NCI-H187 (cell line): ENCODE results near the gene TAF8.
"Not testable (repeated sequence)": the region's sequence is repeated elsewhere in the genome, so short reads cannot be mapped to it uniquely, and the experiment has no call there.

ENCODE experiments used
- DNase-seq, 2 experiments: peaks; one replicate each; lab custom pipeline; 2025; lab: John Stamatoyannopoulos, UW

The TAF8 gene, protein sequence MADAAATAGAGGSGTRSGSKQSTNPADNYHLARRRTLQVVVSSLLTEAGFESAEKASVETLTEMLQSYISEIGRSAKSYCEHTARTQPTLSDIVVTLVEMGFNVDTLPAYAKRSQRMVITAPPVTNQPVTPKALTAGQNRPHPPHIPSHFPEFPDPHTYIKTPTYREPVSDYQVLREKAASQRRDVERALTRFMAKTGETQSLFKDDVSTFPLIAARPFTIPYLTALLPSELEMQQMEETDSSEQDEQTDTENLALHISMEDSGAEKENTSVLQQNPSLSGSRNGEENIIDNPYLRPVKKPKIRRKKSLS

DNA sequence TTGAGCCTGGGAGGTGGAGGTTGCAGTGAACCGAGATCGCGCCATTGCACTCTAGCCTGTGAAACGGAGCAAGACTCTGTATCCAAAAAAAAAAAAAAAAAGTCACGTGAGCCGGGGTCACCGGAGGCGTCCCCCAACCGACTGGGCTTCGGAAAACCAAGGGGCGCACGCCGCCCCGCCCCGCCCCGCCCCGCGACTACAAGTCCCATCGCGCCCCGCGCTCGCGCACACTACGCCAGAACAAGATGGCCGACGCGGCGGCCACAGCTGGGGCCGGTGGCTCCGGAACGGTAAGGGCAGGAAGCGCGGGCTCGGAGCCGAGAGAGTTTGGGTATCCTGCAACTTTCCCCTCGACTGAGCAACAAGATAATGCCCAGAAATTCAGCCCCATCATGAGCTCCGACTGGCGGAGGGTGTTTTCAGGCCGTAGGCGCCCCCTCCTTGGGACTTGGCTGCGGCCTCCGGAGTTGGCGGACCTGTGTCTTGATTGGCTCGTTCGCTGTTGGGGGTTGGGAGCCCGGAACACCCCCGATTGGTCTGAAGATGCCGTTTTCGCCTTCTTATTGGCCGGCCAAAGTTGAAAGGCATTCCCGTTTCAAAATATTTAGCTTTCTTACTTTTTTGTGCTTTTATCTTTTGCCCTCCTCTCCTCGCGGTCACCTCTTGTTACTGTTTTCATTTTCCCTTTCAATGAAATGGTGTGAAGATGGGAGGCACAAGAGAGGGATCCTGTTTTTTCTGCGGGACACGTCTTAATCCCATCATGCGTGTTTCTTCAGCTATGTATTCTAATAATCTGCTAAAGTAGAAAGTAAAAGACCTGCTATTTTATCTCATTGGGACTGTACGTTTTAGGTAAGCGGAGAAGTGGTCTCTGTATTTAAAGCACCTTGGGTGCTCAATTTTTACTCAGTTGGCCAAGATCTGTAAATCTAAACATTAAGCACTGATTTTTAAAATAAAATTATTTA is at the start of gene TAF8:
TSS of gene TAF8 (plus strand) at position 228 of the 971 bp plus-strand sequence. CDS start at position 246, 18 bp downstream.
- peak; percentile 69 to 95 for DNase-seq

DNA sequence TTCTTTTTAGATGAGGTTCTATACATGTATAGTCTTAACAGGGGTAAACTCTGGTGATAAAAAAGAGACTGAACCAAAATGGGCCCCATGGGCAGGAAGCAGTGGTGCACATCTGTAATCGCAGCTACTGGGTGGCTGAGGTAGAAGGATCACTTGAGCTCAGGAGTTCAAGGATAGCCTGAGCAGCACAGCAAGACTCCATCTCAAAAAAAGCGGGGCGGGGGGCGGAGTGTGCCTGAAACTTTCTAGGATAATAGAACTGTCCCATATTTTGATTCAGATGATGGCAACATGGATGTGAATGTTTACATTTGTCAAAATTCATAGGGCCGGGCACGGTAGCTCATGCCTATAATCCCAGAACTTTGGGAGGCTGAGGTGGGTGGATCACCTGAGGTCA is 48.8 kb upstream of the TAF8 start:
- no peak for DNase-seq

GRCh38 chr6:42003658-42004057 is 46.7 kb upstream of the TAF8 start:
- not testable (repeated sequence) for DNase-seq

DNA sequence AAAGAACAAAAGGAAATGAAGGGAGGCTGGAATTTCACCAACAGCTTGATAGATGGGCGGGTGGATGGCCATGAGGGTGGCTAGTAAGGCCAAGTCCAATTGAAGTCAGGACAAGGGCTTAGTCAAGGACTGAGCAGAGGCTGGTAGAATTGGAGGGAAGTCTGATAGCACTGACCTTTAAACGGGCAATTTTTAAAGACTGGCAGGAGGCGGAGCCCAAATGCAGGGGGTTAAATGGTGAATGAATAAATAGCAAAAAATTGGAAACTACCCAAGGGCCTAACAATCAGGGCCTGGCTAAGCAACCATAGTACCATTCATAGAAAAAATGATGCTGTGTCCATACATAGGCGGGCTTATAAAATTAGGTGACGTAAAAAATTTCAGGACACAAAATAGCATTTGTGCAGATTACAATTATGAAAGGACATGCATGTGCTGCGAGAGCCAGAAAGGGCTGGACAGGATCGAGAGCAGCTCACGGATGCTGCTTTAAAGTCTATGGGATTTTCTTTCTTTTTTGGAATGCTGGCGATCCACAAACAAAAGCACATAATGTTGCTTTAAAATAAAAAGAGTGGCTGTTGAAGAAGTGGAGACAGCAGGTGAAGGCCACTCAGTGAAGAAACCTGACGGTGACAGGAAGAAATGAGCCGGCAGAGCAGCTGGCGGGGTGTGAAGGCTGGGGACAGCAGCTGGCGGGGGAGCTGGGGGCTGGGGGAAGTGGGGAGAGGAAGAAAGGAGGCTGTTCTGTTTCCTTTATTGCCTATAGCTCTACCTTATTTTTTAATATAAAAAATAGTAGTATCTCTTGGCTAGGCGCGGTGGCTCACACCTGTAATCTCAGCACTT is 42.8 kb upstream of the TAF8 start:
- no peak for DNase-seq

- DNase-seq = not testable (repeated sequence)
Observed at GRCh38 chr6:42008138-42008528, 42.2 kb upstream of the TAF8 start.

DNA sequence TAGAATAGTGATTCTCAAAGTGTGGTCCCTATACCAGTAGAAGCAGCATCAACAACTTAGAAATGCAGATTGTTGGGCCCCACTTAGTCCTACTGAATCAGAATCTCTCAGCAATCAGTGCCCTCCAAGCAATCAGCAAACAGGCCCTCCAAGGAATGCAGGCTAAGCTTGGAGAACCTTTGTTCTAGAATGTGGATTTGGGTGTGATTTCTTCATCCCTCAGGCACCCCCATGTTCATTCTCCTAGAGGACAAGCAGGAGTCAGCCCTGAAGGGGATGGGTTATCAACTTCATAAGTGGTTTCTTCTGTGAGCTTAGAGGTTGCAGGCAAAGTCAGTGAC is 40.5 kb upstream of the TAF8 start:
- no peak for DNase-seq

- no peak for DNase-seq
Observed at GRCh38 chr6:42010185-42010891, 40.0 kb upstream of the TAF8 start.

- DNase-seq = no peak
Observed at GRCh38 chr6:42010909-42011308, 39.4 kb upstream of the TAF8 start.

GRCh38 chr6:42012501-42013133 is 37.7 kb upstream of the TAF8 start:
- no peak for DNase-seq

GRCh38 chr6:42013134-42013516 is 37.2 kb upstream of the TAF8 start:
- no peak for DNase-seq

GRCh38 chr6:42017021-42017643 is 33.2 kb upstream of the TAF8 start:
- DNase-seq = no peak

- DNase-seq = no peak
Observed at GRCh38 chr6:42020967-42021366, 29.4 kb upstream of the TAF8 start.

DNA sequence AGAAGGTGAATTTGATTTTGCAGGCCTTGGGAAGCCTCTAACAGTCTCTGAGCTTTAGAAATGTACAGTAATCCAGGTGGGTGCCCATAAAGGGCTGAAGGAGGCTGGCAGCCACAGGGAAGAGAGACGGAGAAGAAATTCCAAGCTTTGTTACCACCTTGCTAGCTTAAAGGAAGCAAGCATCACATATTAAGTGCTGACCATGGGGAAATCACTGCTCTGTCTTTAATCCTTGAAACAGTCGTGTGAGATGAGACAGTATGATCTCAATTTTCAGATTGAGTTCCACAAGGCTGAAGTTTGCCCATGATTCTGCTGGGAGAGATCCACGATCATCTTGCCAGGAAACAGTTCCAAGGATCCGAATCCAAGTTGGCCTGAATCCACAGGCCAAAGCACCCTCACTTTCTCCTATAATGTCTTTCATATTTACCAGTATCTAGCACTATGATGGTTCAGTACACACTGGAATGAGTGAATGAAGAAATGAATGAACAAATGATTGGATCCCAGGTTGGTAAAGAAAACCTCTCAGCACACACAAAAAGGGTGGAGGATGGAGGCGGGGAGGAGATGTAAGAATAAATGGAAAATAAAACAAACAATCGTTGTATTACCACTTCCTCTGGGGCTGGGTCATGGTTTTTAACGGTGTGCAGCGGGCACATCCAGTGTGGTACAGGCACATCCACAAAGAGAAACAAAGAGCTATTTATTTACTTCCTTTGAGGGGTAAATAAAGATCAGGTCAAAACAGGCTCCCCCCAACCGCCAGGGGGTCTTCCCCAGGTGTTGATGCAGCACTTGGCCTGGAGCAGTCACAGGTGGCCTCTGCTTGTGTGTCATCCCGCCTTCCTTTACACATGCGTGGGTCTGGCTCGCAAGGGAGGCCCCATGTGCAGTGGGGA is 28.2 kb upstream of the TAF8 start:
- no peak for DNase-seq

GRCh38 chr6:42022755-42023384 is 27.5 kb upstream of the TAF8 start:
- DNase-seq = no peak

DNA sequence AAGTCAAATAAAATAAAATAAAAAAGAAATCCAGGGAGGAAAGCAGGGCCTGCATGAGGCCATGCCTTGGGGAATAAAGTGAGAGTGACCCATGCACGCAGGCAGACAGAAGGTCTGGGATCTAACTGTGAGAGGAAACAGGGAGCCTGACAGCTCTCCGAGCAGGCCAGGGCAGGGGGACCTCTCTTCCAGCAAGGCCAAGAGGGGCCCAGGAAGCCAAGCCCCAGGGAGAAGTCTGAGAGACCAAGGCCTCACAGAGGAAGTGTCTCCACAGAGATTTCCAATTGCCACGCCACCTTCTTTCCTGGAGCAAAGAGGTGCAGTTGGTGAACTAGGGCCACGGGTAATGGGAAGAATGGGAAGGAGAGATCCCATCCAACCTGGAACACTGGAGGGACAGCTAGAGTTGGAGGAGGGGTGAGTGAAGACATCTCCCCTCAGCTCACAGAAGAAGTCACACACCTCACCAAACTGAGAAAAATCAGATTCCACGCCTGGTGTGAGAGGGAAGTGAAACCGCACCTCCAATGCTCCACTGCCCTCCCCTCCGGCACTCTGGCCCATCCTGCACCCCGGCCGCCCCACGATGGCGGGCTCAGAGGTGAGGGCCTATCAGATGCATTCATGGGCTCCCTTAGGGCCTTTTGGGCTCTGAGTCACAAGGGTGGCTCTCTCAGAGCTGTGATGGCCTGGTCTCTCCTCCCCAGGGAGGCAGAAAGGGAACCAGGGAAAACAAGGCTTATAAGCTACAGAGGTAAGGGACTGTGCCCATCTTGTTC is 25.1 kb upstream of the TAF8 start:
- DNase-seq = no peak

DNA sequence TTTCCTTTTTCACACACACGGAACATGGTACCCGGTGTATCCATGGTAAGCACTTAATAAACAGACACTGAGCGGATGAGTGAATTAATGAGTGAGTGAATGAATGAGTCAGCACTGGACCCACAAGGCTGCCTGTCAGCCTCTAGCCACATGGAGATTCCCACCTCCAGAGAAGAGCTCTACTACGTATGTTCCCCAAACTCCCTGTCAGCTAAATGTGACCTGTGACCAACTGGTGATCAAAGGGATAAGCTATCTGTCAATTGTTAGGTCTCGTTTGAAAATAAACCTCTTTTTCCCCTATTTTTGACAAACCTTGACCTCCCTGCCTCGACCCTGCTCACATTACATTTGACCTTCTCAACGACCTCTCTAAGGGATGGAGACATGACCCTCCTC is 24.5 kb upstream of the TAF8 start:
- no peak for DNase-seq

DNA sequence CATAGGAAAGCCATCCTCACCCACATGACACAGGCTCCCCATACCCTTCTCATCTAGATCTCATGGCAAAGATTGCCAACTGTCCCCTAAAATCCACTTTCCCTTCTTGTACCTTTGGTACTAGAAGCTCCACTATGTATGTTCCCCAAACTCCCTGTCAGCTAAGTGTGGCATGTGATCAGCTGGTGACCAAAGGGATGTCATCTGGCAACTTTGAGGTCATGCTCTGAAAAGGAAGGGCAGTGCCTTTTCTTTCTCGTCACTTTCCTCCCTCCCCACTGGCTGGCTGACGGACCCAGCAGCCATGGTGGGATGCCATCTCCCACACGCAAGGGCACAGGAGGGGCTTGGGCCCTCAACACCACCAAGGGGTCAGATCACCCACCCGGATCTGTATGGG is 23.8 kb upstream of the TAF8 start:
- no peak for DNase-seq
